GM12874 (cell line): ENCODE measurements around the gene ZNF526.
A peak's percentile ranks its signal among the peaks of the same experiment; 100 is the strongest.

Experiments used
- CTCF ChIP-seq: IDR thresholded peaks from 2 replicates; pipeline ENCODE4 v1.5.1; 2011; ENCODE audit warnings: low read depth, mild to moderate bottlenecking, control low read depth, low read length, moderate library complexity; ENCODE audit not compliant: insufficient read depth

Gene ZNF526

GRCh38 chr19:42228641-42229040 is 8.5 kb downstream of the ZNF526 start:
- TF ChIP-seq CTCF = no peak

GRCh38 chr19:42229301-42229854 is 9.3 kb downstream of the ZNF526 start:
- TF ChIP-seq CTCF = 0 out of 2 replicates have a peak, but pooled peaks have one; percentile 1

GRCh38 chr19:42229855-42230351 is 9.8 kb downstream of the ZNF526 start:
- TF ChIP-seq CTCF = no peak

GRCh38 chr19:42230571-42230970 is 10.5 kb downstream of the ZNF526 start:
- no peak for TF ChIP-seq CTCF

GRCh38 chr19:42232435-42232834 is 12.3 kb downstream of the ZNF526 start:
- TF ChIP-seq CTCF = no peak

GRCh38 chr19:42233106-42233505 is 13.0 kb downstream of the ZNF526 start:
- no peak for TF ChIP-seq CTCF

- TF ChIP-seq CTCF = no peak
These were observed 13.7 kb downstream of the ZNF526 start for GRCh38 chr19:42233678-42234292.
